8988T (cell line): ENCODE data around the gene ST6GALNAC3.

Source experiments
- DNase-seq: peaks from one replicate; pipeline ENCODE4 v3.0.0; 2011

The ST6GALNAC3 gene

DNA sequence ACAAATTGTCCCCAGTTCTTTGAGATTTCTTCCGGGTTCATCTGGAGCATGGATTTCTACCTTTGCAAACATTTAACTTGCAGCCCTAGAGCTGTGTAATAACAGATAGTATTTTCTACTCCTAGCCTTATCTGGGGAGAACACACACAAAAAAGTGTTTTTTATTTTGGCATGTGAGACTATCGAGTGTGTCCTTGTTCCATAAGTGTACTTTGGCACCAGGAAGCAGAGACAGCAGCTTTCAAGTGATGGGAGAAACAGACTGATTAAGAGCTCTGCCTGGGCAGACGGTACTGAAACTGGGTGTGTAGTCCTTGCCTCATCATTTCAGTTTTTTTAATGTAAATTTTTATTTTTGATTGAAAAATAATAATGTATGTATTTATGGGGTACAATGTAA is 297.4 kb downstream of the ST6GALNAC3 start:
- no peak for DNase-seq

DNA sequence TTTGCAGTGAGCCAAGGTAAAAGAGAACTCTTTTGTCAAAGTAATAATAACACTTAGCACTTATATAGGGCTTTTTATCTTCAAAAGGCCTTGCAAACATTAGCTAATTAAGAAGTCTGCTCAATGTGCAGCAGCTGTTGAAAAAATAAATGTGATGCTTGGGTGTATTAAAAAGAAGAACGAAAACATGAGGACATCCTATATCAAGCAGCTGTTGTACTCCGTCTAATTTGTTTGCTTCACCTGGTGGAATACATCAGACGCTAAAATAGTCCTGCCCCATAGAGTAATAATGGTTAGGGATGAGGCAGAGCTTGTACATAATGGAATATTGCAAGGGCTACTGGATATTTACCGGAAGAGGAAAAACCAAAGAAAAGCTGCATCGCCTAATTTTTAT is 299.5 kb downstream of the ST6GALNAC3 start:
- DNase-seq: no peak

DNA sequence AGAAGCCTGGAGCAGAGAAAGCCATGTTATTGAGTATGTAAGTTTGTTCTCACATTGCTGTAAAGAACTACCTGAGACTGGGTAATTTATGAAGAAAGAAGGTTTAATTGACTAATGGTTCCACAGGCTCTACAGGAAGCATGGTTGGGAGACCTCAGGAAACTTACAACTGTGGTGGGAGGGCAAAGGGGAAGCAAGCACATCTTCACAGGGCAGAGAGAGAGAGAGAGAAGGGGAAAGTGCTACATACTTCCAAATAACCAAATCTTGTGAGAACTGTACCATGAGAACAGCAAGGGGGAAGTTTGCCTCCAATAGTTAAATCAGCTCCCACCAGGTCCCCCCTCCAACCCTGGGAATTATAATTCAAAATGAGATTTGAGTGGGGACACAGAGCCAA is 302.7 kb downstream of the ST6GALNAC3 start:
- DNase-seq: no peak

DNA sequence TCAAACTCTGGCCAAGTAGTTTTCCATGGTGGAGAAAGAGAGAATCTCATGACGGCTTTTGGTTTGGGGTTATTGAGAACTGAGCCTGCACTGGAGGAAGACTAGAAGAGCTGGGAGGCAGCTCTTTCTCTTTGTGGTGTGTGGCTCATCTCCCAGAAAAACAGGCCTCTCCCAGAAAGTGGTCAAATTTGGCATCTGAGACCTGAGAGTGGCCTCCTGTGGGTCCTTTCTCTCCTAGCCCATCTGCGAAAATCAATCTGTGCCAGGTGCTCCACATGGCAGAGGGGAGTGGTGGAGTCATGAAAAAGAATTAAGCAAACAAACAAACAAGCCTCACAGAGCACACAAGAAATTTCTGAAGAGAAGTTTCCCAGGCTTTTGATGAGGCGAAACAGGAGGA is 305.0 kb downstream of the ST6GALNAC3 start:
- no peak for DNase-seq

DNA sequence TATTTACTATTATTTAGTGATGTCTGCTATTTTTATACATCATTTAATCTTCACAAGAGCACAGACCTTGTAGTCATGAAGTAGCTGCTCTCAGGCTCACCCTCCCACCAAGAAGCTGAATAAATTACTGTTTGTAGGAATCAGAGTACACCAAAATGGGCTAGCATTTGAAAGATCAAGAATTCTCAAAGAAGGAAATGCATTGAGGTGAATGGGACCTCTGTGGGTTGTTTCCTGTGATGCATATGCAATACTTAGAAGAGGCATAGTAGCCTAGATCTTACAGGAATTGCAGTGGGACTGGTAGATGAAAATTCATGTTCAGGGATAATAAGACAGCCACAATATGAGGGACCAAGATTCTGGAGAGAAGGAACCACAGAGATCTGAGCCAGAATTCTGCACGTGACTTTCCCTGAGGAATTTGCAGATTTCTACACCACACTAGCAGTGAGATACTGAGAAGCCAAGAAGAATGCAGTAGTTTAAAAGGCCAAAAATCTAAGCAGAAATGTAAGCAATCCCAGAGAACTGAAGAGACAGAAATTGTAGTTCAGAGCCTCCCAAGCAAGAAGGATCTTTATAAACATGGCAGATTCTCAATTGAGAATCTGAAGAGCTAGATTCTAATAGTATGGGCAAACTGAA is 307.0 kb downstream of the ST6GALNAC3 start:
- DNase-seq: no peak

DNA sequence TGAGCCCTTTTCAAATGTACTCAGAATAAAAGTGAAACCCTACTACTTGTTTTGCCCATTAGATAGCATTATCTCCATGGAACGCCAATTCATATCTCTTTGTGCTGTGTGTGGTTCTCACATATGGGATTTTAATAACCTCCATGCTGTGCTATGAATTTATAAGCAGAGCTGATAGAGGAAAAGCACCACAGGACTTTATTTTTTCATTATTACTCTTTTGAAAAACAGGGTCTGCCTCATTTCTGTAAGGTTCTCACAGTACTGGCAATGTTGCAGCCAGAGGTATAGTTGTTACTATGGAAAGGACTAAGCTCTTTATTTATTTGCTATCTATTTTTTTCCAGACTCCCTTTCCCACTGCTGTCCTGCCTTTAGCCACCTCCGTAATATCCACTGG is 313.7 kb downstream of the ST6GALNAC3 start:
- DNase-seq: no peak

DNA sequence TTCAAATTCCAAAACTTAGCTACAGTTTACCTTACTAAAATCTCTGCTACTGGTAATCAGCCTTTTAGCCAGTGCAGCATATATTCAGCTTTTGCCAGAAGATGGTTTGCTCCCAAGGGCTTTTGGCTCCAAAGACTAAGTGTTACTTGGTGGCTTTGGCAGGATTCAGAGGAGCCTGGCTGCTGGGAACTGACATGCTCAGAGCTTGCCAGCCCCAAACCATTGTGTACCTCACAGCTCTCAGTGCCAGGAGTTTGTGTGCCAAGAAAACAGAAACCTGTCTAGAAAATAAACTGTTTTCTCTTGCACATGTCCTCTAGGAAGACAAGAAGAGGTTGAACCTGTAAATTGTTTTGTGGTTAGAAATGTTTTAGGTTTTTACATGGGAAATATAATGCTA is 315.9 kb downstream of the ST6GALNAC3 start:
- no peak for DNase-seq

DNA sequence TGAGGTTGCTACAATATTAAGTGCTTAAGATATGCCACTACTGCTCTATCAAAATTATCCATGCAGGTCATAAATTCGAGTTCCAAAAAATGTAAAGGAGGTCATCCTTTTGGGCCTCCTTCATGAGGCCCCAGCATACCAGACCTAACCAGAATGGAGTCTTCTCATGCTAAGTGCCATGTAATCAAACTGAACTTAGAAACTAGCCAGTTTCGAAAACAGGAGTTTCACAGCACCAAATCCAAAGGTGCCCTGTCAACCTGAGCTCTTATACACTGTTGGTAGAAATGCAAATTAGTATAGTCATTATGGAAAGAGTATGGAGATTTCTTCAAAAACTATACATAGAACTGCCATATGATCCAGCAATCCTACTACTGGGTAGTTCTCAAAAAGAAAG is 320.5 kb downstream of the ST6GALNAC3 start:
- no peak for DNase-seq

DNA sequence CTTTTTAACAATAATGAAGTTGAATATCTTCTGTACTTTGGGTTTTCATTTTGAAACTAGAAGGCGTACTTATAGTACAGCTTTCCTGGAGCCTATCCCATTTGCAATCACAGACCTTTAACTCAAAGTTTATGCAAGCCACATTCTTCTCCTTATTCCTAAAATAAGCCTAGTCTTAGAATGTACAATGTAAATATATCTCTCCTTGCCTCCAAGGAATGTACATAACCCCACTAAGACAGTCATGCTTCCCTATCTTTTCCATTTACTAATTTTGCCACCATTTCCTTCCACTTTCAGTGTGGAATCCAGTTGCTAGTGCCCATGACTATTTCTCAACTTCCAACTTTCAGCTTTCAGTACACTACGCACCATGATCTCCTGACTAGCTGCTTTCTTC is 327.6 kb downstream of the ST6GALNAC3 start:
- DNase-seq: no peak

DNA sequence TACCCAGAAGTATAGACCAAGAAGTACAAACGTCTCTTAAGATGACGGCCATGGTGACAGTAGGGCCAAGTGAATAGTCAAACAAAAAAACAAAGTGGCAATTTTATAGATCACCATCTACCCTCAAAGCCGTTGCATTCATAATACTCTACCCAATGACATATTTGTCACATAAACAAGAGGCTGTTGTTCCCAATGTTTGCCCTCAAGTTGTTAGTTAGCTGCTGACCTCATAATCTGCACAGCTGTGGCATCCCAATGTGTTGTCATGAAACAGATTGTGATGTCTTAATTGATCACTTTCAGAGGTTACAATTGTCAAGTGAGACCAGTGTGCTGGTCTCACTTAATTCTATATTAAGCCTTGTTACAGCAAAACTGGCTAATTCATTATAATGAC is 333.8 kb downstream of the ST6GALNAC3 start:
- no peak for DNase-seq

DNA sequence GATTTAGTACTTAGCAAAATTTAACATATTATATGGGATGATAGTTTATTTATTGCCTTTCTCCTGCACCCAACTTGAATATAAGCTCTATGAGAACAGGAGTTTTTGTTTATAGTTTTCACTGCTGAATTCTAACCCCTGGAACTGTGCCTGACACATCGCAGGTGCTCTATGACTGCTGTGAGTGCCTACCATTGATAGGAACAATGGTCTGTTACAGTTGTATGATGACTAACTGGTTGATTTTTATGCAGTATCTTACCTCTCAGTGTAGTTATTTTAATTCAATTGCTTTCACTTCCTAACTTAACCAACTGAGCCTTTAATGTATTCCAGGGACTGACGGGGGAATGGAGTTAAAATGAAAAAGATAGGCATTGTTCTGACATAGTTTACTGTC is 336.0 kb downstream of the ST6GALNAC3 start:
- DNase-seq: no peak

DNA sequence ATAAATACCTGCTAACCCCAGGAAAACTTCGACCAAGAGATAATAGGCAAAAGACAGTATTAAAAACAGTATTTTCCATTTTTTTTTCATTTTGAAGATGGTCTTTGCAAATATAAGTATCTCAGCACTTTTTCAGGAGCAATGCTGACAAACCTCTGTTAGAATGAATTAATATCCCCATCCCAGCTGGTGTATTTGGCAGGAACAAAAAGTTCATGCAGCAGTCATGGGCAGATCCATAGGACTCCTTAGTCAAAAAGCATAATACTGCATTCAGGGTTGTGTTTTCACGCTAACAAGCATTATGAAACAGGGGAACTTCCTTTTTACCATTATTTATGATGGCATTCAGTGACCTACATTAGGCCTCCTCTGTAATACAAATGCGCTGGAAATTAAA is 344.0 kb downstream of the ST6GALNAC3 start:
- DNase-seq: no peak

DNA sequence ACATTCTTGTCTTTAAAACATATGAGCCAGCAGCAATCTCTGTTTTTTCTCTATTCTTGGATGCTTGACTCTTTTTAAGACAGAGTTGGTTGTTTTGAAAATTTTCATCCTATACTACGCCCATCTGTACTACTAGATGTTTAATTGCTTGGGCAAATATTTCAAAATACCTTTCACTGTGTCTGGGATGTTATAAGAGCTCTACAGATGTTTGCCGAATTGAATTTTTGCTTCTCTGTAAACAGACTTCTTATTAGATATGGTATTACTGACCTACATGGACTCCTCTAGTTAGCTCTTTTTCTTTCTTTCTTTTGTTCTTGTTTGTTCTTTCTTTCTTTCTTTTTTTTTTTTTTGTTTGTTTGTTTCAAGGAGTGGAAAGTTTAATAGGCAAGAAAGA is 345.1 kb downstream of the ST6GALNAC3 start:
- no peak for DNase-seq

DNA sequence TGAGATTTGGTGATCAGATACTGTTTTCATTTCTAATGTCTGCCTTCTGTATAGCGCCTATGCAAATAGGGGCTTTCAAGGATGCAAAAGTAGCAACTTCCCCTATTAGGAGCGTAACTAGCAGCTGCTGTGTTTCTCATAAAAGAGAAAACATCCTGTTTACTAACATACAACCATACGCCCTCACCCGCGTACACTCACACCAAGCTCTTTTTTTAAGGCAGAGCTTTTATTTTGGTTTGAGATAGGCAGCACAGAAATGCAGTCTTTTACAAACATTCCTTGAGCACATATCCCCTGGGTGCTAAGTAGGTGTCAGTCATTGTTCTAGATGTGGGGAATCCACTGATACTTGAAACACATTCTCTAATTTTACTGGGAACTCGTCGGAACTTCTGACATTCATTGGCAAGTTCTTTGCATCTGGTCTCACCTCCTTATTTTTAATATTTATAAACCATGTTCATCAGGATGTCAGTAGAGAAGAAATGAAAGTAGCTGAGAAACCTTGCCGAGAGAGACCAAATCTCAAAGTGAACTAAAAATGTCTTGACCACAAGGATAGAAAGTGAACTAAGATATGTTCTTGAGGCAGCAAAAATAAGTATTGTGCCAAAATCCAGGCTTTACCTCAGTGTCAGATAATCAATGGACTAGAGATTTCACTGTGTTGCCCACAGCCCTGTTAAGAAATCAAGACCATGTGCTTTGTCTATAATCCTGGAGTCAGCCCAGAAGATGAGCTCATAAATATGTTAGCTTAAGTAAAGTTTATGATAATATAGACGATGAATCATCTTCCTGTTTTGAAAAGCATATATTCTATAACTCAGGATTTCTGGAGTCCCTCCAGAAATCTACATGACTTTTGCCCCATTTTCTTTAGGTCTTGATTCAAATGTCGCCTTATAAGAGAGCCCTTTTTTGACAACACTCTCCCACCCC is 350.9 kb downstream of the ST6GALNAC3 start:
- no peak for DNase-seq

DNA sequence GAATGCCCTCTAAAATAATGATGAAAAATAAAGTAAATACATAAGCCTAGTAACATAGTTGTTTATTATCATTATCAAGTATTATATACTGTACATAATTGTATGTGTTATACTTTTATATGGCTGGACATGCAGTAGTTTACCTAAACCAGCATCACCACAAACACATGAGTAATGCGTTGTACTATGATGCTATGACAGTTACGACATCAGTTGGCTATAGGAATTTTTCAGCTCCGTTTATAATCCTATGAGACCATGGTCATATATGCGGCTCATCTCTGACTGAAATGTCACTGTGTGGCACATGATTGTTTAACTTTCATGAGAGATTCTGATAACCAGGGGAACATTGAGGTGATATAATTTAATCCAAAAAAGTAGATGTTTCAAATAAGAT is 352.1 kb downstream of the ST6GALNAC3 start:
- DNase-seq: no peak

DNA sequence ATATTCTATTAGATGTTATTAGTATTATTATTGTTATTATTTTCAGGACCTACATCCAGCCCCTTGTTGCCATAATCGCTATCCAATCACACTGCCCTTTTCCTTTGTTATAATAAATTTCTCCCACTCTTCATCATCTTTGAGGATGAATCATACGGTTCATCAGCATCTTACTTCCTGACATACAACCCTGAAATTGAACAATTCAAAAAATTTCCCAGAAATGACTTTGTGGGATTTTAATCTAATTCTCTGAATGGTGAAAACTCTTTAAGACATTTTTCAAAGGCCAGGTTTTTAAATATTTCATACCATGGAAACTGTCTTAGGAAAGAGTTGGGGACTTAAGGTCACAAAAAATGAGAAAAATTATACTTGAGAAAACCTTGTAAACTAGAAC is 353.5 kb downstream of the ST6GALNAC3 start:
- DNase-seq: no peak

DNA sequence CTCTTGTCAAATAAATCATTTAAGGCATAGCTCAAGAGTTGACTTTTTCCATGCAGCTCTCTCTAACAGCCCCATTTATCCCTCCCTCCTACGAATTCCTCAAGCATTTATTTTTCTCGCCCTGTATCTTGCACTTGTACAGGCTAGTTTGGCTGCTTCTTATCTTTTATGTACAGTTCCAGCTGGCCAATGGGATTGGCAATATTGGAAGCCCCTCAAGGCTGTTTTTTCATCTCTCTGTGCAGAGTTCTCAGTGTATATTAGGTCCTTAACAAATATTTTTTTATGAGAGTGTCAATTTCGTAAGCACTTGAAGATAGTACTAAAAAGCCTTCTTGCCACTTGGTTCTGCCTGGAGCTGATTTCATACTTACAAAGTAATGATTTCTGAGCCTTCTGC is 356.0 kb downstream of the ST6GALNAC3 start:
- DNase-seq: no peak

DNA sequence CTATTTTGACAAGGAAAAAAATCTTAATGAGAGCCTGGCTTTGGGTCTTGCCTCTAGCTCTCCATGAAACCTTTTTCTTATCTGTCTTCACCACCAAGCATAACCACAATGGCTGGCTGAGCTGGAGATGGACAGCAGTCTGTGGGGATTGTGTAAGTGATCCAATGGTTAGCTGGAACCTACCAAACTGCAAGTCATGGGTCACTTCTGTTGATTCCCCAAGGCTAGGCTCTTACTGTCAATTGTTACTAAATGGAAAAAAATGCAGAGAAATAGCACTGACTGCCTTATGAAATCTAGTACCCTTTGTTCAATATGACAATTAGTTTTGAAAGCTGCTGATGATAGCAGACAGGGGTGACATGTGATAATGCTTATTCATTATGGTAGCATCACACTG is 359.0 kb downstream of the ST6GALNAC3 start:
- no peak for DNase-seq

DNA sequence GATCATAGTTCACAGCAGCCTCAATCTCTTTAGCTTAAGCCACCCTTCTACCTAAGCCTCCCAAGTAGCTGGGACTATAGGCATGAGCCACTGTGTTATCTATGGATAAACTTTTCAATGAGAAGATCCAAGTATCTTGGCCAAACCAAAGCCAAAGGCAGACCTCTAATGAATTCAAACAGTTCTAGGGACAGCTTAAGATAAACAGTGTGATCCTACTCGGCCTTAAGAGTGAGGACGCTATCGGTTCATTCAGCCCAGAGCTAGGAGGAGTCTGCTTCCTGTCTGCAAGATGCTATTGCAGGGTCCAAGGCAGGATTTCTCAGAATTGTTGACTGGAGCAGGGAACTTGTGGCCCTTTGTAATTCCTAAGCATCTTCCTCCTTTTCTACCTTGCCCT is 368.7 kb downstream of the ST6GALNAC3 start:
- no peak for DNase-seq

DNA sequence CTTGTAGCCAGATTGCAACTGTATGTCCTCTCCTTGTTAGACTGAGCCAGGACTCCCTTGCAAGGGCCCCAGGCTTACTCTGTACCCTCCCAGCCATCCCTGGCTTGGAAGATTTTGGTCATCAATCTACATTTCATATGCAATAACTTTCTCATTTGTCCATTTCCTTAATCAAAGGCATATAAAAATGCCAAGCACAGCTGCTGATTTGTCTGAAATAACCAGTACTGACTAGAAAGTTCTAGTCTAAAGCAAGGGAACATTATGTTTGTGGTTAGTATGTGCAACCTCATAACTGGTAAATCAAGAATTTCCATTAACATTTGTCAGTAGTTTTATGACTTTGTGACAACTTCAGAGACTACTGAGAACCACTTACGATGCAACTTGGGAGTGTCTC is 370.2 kb downstream of the ST6GALNAC3 start:
- no peak for DNase-seq

DNA sequence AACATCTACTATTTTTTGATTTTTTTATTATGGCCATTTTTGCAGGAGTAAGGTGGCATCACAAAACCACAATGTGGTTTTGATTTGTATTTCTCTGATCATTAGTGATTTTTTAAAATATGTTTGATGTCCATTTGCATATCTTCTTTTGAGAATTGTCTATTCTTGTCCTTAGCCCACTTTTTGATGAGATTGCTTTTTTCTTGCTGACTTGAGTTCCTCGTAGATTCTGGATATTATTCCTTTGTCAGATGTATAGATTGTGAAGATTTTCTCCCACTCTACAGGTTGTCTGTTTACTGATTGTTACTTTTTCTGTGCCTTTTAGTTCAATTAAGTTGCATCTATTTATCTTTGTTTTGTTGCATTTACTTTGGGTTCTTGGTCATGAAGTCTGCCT is 375.7 kb downstream of the ST6GALNAC3 start:
- no peak for DNase-seq

DNA sequence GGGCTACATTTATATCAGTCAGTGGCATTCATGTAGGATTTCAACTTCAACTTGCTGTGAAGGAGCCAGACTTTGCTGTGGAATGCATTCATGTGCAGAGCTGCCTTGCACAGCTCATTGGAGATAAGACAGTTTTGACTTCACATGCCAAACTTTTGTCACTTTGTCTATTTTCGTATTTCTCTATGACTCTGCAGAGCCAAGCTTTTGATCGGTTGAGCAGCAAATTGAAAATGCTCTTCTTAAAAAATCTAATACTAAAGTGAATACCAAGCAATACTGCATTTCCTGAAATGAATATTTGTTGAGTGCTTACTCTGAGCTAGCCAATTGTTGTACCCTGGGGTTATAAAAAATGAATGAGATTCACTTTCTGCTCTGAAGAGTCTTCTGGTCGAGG is 388.7 kb downstream of the ST6GALNAC3 start:
- DNase-seq: no peak

DNA sequence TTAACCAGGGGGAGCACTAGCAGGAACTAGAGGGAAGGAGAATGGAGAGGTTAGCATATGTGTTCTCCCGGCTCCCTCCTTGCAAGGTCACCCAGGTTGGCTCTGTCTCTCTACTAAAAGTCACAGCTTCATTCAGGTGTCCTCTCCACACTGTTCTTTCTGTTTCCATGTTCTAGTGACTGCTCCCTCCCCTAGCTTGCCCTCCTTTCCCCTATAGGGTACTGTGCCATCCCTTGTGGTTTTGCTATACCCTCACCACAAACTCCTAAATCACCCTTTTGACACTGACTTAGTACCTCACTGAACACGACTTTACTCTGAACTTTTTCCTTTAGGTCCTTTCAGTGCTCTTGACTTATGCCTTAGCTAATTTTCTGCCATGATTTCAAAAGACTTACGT is 389.3 kb downstream of the ST6GALNAC3 start:
- DNase-seq: no peak

DNA sequence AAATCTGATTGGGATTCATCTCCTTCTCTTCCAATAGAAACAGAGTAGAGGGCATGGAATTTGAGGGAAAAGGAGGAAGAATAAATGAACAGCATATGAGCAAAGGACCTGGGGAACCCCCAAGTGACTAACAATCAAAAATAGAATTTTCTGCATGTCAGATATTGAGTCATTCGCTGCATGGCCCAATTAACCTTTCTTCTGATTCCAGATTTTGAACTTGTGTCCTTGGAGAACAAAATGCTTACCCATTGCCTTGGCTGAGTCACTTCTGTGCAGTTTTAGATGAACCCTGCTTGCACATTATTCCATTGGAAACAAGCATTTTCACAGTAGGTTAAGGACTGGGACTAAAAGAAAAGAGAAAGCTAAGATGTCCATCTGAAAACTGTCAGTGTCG is 390.5 kb downstream of the ST6GALNAC3 start:
- no peak for DNase-seq

DNA sequence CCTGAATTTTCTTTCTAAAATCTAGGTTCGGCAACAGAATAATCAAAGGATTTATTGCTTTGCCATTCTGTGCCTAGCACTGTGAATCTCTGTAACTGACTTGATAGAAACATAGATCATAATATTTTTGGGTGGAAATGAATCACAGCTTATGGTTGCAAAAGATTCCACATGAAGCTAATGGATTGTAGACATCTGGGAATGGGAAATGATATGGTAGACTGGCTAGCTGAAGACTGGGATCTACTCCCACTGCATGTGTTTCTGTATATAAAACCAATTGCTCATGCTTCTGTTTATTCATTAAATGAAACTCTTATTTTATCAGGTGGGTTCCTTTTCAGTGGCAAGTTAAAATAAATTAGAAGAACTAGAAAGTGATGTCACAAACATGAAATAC is 395.6 kb downstream of the ST6GALNAC3 start:
- no peak for DNase-seq
